GM12872 (cell line): Measurements from ENCODE around the gene MIB1.

Source experiments
- TF ChIP-seq, protein P1 (sequence below): IDR thresholded peaks from 3 replicates; pipeline ENCODE4 v1.5.1; 2011; ENCODE audit warnings: low read depth, mild to moderate bottlenecking, low read length, moderate library complexity; ENCODE audit not compliant: insufficient read depth

The MIB1 gene

DNA sequence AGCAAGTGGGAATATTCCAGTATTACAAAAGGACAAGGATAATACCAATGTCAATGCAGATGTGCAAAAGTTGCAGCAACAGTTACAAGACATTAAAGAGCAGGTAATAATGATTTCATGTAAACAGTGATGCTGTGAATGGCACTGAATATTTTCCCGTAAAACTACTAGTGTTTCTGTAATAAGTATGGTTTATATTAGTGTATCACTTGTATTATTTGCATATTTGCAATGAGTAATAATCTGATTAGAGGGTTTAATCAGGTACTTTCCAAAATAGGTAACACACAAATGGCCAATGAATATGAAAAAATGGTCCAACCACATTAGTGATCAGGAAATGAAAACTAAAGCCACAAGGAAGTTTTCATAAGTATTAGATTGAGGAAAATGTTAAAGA is 118.0 kb downstream of the MIB1 start:
- TF ChIP-seq, protein P1, sequence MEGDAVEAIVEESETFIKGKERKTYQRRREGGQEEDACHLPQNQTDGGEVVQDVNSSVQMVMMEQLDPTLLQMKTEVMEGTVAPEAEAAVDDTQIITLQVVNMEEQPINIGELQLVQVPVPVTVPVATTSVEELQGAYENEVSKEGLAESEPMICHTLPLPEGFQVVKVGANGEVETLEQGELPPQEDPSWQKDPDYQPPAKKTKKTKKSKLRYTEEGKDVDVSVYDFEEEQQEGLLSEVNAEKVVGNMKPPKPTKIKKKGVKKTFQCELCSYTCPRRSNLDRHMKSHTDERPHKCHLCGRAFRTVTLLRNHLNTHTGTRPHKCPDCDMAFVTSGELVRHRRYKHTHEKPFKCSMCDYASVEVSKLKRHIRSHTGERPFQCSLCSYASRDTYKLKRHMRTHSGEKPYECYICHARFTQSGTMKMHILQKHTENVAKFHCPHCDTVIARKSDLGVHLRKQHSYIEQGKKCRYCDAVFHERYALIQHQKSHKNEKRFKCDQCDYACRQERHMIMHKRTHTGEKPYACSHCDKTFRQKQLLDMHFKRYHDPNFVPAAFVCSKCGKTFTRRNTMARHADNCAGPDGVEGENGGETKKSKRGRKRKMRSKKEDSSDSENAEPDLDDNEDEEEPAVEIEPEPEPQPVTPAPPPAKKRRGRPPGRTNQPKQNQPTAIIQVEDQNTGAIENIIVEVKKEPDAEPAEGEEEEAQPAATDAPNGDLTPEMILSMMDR = no peak

DNA sequence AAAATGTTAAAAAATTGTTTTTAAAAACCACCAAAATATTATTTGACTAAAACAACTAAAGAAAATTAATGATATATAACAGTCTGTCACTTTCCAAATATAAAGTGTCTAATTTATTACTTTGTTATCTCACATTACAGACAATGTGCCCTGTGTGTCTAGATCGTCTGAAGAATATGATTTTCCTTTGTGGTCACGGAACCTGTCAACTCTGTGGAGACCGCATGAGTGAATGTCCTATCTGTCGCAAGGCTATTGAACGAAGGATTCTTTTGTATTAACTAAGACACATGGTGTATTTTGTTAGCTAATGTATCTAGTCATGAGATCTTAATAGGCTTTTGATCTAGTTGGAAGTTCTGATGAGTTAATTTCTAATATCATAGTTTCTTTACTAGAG is 123.8 kb downstream of the MIB1 start:
- TF ChIP-seq, protein P1 = no peak

DNA sequence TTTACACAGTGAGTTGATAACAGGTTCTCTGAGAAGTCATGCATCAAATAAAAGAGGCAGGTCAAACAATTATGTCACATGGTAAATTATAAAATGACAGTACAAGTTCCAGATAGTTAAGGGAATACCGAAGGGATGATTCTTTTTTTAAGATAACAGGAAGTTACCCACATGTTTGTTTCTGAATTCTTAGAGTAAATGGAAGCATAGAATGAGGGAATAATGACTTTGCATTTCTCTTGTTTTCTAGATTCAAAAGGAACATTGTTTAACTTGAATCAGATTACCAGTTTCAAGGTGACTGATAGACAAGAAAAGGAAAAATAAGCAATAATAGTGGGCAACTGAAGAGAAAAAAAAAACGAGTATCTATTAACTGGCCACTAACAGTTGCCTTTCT is 124.5 kb downstream of the MIB1 start:
- TF ChIP-seq, protein P1 = no peak

DNA sequence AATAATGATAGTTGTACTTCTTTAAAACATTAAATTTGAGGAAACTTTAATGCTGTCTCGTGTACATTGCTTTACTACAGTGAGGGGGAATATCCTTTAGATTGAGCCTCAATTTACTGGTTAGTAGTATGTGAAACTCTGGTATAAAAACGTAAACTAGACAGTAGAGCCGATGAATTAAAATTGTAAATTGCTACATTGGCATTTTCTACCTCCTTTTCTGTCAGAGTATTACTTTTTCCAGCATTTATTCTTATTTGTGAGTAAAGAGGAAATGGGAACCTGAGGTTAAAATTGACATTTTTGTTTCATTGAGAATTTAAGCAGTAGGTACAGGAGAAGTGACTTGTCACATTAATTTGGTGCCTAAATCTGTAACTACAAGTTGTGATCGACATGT is 128.2 kb downstream of the MIB1 start:
- TF ChIP-seq, protein P1 = no peak

DNA sequence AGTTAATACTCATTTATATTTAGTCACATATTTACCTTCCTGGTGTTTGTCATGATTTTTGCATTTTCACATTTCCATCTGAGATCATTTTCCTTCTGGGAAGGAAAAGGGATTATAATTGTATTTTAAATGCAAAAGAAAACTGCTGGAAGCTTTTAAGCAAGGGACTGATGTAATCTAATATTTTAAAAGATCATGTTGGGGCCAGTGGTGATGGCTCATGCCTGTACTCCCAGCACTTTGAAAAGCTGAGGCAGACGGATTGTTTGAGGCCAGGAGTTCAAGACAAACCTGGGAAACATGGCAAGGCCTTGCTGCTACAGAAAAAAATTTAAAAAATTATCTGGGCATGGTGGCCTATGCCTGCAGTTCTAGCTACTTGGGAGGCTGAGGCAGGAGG is 149.0 kb downstream of the MIB1 start:
- TF ChIP-seq, protein P1 = no peak

DNA sequence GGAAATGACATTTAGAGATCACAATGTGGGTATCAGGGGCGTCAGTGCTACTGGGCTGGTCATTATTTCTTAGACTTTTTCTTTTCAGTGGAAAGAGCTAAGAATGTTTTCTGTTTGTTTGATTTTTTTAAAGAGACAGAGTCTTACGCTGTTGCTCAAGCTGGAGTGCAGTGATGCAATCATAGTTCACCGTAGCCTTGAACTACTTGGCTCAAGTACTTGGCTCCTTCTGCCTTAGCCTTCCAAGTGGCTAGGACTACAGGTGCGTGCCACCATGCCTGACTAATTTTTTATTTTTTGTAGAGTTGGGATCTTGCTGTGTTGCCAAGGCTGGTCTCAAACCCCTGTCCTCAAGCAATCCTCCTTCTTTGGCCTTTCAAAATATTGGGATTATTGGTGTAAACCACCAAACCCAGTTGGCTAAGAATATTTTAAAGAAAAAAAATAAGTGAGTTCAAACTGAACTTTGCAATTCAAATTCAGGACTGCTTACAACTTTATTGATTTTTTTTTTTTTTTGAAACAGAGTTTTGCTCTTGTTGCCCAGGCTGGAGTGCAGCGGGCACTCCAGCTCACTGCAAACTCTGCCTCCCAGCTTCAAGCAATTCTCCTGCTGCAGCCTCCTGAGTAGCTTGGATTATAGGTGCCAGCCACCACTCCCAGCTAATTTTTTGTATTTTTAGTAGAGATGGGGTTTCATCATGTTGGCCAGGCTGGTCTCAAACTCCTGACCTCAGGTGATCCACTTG is 154.2 kb downstream of the MIB1 start:
- TF ChIP-seq, protein P1 = no peak

DNA sequence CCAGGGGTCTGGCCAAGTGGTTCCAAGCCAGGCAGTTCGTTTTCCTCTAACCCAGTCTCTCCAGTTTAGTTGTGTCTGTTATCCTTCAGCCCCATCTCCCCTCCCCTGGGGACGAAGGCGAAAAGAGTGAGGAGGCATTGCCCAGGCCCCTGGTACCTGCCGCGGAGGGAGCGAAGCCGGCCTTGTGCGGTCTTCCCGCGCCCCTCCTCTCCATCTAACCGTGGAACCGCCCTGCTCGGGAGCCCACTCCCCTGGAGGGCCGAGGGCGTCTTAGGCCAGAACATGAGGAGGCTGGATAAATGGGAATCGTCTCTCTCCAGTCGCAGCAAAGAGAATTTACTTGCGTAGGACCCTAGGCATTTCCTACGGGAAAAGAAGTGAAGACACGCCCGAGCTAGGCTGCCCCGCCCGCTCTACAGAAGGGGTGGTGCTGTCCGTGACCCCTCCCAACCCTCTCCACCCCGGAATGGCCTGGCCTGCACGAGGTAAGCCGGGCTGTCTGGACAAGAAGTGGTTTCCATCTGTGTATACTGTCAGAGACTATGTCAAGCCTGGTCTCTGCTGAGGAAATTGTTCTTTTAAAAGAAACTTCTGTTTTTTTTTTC is 156.2 kb downstream of the MIB1 start:
- TF ChIP-seq, protein P1 = no peak
